GM19351 (cell line): ENCODE results near the gene PDCD6IP.
A peak's percentile ranks its signal among the peaks of the same experiment; 100 is the strongest.
"Not testable (repeated sequence)": the region's sequence is repeated elsewhere in the genome, so short reads cannot be mapped to it uniquely, and the experiment has no call there.

Experiments used
- ATAC-seq: cut with Tn5 transposase; IDR thresholded peaks from one replicate; pipeline ENCODE4 v1.9.1; 2021; ENCODE audit warnings: mild to moderate bottlenecking, moderate library complexity; ENCODE audit not compliant: unreplicated experiment

Gene PDCD6IP

DNA sequence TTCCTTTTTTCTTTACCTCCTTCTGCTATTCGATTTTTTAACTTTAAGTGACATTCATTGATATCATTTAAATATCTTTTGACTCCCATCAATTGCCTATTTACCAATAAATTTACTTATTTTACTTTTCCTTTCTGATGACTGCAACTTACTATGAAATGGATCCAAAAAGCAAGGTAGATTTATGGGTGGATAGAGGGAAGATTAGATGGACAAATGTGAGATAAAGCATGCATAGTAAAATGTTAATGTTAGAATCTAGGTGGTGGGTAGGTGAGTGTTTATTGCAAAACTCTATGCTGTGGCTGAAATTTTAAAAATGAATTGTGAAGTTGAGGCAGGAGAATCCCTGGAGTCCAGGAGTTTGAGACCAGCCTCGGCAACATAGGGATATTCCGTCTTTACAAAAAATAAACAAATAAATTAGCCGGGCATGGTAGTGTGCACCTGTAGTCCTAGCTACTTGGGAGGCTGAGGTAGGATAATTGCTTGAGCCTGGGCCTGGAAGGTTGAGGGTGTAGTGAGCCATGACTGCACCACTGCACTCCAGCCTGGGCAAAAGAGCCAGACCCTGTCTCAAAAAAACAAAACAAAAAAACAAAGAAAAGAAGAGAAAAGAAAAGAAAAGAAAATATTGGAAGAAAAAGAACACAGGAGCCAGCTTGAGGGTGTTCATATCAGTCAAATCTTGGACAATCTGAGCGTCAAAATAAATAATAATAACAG, 6.1 kb upstream of the PDCD6IP start:
- no peak for ATAC-seq

DNA sequence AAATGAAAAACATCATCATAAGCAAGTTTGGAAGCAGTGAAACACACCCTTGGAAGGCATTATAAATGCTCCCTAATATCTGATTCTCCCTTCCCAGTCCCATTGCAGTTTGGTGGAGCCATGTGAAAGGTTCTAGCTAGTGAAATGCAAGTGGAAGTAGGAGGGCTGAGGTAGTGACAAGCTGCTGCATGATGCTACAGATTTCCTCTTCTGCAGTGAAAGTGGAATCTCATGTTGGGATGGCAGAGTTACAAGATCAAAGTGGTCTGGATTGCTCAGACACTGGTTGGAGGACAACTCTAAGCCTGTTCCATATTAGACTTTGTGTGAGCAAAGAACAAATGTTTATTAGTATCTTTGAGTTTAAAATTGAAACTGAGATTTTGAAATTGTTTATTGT, 3.3 kb upstream of the PDCD6IP start:
- ATAC-seq: no peak

DNA sequence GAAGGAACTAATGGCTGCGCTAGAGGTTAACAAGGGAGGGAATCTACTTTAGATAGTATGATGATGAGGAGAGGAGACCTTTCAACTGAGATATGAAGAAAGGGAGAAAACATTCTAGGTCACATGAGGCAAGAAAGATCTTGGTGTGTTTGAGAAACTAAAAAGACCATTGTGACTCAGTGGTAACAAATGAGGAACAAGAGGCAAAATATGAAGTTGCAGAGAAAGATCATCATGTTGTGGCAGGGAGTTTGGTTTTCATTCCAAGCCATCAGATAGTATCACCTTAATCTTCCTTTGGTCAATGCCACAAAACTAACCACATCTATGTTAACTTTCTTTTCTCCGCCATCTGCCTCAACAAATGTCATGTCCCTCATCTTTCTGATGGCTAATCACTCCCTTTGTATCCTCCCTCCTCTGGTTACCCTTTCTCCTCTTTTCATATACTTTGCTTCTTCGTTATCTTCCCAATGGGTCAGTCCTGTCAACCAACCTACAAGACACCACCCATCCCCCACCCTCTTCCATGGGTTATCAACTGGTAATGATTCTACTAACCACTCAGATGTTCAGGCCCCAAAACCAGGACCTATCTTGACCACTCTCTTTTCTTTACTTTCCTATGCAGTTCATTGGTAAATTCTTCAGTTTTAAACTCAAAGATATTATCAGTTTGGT, 2.4 kb upstream of the PDCD6IP start:
- no peak for ATAC-seq

DNA sequence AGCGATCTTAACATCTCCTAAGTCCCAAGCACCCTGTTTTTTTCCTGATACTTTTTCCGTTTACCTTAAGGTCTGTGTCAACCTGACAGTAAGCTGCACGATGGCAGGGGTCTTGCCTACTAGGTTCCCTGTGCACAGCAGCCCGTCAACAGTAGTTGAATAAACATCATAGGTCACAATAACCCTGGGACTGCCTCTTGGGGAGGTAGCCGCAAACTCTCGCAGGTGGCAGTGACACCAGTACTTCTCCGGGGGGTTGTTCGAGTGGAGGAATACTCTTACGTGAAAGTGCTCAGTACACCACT, 365 bp upstream of the PDCD6IP start:
- ATAC-seq: peak; percentile 50

DNA sequence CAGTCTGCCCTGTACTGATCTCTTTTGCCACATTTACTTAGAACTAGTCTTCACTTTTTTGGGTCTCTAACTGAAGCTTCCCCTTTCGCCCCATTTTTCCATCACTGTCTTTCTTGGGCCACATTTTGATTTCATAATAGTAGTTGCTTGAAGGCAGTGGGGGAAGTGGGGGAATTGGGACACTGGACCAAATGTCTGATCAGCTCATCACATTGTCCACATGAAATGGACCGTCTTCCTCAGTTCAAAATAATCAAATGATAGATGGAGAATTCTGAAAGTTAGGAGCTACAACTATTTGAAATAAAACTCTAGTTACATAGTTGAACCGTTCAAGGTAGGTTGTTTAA, 747 bp downstream of the PDCD6IP start:
- ATAC-seq: no peak

DNA sequence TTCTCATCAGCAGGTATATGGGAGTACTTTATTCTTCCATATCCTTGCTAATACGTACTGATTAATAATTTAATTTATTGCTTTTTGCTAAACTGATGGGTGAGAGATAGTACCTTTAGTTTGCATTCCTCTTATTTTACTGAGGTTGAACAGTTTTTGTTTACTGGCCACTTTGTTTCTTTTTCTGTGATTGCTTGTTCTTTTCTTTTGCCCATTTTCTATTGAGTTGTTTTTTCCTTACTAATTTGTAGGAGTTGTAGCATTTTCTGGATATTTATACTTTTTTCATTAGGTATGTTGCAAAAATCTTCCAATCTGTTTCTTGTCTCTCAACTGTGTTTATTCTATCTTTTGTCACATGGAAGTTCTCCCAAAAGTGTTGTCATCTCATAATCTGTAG, 4.8 kb downstream of the PDCD6IP start:
- no peak for ATAC-seq

DNA sequence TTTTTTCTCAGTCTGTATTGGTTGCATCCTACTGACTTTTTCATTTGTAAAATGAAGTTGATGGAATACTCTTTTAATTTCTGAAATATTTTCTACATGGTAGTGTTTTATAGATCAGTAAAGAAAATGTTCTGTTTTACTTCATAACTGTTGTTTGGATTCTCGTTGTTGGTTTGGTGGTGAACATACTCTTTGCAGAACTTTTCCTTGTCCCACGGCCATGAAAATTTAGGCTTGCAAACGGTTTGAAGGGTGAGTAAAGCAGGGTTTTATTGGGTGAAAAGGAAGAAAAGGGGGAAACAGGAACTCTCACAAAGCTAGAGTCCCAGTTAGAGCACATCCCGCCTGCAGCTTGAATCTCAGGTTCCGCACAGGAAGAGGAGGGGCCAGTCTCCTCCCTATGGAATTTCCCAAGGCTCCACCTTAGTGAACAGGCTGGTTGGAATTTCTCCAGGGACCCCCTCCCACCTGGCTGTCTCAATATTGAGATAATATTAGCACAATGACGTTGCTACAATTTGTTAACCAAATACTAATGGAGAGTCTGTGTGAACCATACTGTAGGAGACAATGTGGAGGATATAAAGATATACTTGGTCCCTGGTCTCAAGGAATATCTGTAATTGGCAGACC, 5.6 kb downstream of the PDCD6IP start:
- no peak for ATAC-seq

DNA sequence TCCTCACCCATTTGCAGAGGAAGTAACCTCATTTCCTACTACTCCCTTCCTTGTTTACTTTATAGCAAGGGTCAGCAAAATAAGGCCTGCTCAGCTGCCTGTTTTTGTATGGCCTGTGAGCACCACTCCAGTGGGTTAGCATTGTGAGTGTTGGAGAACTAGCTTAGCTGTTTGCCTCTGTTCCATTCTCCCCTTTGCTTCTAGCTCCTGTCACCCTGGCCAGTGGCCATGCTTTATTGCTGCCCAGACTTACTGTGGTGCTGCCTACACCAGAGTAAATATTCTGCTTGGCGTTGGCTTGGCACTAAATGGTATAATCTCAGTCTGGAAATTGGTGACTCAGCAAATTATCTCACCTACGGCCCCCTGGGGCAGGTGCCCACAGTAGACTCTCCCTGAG, 8.8 kb downstream of the PDCD6IP start:
- ATAC-seq: no peak

DNA sequence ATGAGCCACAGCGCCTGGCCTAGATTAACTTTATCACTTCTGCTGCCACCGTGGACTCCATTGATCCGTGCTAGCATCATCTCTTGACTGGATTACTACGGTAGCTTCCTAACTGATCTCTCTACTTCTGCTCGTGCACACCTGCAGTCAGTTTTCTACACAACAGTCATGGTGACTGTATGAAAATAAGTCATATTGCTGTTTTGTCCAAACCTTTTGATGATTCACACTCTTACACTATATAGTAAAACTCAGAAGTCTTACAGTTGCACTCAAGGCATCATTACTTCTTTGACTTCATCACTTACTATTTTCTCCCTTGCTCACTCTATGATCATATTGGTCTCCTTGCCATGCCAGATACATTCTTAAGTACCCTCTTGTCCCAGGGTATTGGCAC, 10.1 kb downstream of the PDCD6IP start:
- no peak for ATAC-seq

DNA sequence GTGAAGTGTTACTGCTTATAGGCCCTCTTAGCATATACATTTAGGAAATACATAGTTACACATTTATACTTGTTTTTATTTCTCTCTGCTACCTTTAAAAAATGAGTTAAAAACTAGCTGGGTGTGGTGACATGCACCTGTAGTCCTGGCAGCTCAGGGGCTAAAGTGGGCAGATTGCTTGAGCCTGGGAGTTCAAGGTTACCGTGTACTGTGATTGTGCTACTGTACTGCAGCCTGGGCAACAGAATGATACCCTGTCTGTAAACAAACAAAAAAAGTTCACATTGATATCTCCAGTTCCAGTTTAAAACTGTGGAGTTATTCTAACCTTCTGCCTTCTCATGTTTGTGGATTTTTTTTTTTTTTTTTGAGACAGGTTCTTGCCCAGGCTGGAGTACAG, 12.1 kb downstream of the PDCD6IP start:
- no peak for ATAC-seq

DNA sequence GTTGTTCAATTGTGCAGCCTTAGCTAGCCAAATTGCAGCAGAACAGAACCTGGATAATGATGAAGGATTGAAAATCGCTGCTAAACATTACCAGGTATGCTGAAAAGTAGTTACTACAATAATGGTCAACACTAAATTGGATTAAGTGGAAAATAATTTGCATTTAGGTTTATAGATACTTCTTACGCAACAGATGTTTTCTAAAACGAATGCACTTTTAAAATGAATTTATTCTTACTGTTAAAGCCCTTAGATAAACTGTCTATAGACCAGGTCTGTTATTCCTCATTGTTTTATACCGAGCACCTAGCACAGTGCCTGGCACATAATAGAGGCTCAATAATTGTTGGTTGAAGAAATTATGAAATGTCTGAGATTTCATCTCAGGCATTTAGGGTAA, 23.6 kb downstream of the PDCD6IP start:
- ATAC-seq: no peak

DNA sequence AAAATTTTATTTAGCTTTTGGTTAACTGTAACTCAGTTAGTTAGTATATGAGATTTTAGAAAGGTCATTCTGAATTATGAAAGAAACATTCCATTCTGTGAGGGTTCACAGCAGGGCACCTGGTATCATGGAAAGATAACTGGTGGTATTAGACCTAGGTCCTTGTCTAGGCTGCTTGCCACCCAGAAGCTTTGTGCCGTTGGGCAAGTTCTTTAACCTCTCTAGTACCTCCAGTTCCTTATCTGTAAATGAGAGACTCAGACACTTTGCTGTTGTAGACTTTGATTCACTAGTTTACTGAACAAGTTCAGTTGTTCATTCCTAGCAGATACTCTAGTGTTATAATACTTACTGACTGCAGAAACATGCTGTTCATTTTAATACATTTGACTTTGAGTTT, 25.4 kb downstream of the PDCD6IP start:
- no peak for ATAC-seq

DNA sequence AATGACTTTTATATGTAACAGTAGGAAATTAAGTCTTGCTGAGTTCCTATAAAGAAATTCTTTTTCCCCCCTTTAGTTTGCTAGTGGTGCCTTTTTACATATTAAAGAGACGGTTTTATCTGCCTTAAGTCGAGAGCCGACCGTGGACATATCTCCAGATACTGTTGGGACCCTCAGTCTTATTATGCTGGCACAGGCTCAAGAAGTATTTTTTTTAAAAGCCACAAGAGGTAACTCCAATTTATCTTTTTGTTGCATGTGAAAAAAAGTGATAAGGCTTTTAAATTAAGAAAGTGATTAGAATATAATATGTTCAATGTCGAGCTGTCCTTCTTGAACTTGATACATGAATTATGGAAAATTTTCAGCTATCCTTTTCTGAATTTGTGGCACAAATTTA, 26.7 kb downstream of the PDCD6IP start:
- no peak for ATAC-seq

DNA sequence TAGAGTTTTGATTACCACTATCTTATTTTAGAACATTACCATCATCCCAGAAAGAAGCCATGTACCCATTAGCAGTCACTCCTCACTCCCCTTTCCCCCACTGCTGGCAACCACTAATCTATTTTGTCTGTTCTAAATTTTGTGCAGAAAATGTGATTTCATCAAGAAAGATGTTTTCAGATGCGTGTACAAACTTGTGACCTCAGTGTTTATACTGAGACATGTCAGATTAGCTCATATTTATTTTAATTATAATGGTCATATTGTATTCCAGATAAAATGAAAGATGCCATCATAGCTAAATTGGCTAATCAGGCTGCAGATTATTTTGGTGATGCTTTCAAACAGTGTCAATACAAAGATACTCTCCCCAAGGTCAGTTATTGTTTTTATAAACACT, 27.8 kb downstream of the PDCD6IP start:
- ATAC-seq: no peak

DNA sequence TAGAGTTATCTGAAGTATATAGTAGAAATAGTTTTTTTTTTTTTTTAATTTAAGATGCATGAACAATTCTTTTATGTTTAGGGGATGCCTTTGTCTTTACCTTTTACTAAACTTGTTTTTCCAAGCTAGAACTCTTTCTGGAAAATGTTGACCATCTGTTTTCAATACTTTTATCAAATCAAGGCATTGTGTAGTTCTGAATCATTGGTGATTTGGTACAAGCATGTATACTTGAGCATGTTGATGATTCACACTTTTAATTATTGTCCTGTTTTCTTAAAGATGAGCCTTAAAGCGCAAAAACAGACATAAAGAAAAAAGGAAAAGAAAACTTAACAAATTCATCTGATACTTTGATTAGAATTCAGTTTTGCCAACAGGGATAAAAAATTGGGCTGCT, 28.3 kb downstream of the PDCD6IP start:
- no peak for ATAC-seq

DNA sequence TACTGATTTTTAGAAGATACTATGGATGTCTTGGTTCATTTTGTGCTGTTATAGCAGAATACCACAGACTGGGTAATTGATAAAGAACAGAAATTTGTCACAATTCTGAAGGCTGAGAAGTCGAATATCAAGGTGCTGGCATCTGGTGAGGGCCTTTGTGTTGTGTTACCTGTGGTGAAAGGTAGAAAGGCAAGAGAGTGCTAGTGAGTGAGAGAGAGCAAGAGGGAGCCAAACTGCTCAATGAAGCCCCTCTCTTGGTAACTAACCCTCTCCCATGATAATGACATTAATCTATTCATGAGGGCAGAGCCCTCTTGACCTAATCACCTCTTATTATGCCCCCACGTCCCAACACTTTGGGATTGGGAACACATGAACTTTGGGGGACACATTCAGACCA, 31.3 kb downstream of the PDCD6IP start:
- ATAC-seq: no peak

DNA sequence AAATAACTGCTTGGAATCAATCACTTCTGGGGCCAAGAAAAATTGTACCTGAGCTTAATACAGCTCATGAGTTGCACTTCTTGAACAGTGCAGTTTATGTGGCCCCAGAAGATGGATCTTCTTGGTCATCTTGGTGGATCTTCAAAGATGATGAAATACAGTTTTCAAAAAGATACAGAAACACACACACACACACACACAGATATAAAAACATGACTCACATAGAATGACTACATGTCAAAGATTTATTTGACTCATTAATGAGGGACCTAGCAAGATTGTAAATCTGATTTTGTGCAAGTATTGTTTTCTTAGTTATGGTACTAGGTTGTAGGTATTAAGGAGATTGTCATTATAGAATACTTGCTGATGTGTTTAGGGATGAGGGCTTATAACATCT, 32.6 kb downstream of the PDCD6IP start:
- no peak for ATAC-seq

DNA sequence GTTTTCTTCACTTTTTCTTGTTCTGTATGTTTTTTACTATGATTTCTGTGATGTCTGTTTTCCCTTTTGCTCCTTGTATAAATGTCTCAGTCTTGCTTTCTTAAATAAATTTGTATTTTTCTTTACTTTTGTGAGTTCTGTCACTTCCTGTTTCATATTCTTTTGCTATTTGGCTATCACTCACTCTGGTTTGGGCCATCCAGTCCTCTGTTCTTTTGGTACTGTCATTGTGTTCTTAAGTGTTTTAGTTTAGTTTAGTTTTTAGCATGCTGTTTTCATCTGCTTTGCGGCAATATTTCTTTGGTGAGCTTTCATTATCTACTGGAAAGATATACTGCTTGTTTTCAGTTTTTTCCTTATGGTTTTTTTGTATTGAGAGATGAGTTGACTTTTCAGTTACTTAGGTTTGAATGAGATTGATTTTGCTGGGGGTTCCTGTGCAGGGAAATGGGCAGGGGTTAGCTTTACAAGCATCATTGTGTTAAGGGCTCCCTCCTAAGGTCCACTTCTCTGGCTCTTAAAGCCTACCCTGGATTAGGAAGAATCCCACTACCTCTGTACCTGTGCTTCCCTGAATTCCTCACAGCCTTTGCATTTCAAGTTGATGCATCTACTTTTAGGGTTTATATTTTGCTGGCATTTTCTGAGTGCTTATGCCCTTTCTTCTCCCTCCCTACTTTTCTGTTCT, 35.1 kb downstream of the PDCD6IP start:
- ATAC-seq: peak; percentile 50

DNA sequence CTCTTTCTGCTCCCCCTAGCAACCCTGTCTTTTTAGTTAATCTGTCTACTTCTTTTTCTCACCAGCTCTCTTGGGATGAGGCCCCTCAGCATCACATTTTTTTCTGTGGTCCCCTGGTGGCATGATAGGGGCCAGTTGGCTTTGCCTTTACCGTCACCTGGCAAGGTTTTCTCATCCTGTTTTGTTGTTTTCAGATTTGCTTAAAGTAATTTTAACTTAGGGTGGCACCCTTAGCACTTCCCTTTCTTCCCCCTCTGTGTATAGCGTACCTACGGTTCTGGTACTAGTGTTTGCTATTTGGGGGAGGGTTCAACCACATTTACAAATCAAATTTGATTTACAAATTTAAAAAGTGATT, 35.6 kb downstream of the PDCD6IP start:
- peak; percentile 45 for ATAC-seq

DNA sequence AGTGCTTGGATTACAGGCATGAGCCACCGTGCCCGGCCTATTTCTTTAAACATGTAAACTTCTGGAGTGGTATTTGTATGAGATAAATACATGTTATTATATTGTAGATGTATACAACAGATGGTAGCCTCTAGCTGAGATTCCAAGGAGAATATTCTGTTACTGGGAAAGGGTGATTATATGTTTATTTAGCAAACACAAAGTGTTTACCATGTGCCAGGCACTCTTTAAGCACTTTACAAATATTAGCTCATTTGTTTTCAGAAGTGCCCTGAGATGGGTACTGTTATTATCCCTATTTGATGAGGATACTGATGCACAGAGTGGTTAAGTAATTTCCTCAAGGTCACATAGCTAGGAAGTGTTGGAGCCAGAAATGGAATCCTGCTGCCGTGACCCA, 38.8 kb downstream of the PDCD6IP start:
- ATAC-seq: not testable (repeated sequence)

DNA sequence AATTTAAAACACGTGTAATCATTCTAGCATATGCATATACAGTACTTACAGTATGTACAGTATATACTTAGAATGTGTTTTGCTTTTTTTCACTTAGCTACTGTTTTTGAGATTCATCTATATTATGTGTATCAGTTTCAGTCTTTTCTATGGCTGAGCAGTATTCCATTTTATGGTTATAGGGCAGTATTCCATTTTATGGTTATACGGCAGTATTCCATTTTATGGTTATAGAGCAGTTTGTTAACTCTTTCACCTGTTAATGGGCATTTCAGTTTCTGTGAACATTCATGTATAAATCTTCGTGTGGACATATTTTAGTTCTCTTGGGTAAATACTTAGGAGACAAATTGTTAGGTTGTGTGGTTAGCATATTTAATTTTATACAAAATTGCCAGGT, 40.9 kb downstream of the PDCD6IP start:
- no peak for ATAC-seq

DNA sequence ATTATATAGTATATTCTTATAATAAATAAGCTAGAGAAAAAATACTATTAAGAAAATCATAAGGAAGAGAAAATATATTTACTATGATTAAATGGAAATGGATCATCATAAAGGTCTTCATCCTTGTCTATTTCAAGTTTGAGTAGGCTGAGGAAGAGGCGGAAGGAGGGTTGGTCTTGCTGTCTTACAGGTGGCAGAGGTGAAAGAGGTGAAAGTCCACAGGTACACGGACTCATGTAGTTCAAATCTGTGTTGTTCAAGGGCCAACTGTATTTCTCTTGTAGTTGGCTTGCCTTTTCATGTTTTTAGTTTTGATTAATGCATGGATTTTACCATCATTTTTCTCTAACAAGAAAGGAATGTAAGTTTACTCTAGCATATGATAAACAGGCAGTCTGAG, 41.7 kb downstream of the PDCD6IP start:
- no peak for ATAC-seq
